GM18909 (cell line): ENCODE data around the gene MKX.

ENCODE experiments used
- ATAC-seq: cut with Tn5 transposase; IDR thresholded peaks from one replicate; pipeline ENCODE4 v1.9.1; 2021; ENCODE audit warnings: mild to moderate bottlenecking; ENCODE audit not compliant: unreplicated experiment, poor library complexity

MKX gene, protein sequence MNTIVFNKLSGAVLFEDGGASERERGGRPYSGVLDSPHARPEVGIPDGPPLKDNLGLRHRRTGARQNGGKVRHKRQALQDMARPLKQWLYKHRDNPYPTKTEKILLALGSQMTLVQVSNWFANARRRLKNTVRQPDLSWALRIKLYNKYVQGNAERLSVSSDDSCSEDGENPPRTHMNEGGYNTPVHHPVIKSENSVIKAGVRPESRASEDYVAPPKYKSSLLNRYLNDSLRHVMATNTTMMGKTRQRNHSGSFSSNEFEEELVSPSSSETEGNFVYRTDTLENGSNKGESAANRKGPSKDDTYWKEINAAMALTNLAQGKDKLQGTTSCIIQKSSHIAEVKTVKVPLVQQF

DNA sequence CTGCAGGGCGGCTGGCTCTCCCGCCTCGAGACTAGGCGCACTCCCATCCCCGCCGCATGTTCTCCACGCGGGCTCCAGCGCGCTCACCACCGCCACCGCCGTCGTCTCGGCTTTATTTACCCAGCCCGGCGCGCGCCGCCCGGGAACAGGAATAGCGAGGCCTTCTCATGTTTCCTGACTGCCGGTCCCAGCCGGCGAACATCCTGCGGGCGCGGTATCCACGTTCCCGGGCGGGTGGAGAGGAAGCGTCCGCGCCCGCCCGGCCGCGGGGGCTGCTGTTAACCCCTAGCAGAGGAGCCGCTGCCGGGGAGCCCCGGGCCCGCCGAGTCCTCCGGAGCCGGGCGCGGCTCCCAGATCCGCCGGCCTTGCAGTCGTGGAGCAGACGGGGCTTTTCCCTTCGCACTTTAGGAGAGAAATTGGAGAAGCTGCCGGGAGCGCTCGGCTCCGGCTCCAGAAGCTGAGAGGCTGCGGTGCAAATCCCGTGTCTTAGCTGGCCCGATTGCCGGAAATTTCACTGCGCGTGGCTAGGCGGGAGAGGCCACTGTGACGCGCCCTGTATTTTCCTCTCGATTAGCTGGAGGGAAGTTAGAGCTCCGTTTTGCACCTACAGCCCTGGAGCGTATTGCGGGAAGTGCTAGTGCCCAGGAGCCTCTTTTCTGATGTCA lies at the start of gene MKX:
MKX (minus strand) TSS at position 88 of the 665 bp plus-strand sequence. CDS start 2,404 bp downstream, outside the sequence.
- ATAC-seq = no peak

DNA sequence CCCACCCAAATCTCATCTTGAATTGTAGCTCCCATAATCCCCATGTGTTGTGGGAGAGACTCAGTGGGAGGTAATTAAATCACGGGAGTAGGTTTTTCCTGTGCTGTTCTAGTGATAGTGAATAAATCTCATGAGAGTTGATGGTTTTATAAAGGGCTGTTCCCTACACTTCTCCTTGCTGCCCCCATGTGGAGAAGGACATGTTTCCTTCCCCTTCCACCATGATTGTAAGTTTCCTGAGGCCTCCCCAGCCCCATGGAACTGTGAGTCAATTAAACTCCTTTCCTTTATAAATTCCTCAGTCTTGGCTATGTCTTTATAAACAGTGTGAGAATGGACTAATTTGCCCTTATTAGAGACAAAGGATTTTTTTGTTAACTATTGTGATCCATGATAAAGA lies 48.5 kb upstream of the MKX start:
- ATAC-seq = no peak

DNA sequence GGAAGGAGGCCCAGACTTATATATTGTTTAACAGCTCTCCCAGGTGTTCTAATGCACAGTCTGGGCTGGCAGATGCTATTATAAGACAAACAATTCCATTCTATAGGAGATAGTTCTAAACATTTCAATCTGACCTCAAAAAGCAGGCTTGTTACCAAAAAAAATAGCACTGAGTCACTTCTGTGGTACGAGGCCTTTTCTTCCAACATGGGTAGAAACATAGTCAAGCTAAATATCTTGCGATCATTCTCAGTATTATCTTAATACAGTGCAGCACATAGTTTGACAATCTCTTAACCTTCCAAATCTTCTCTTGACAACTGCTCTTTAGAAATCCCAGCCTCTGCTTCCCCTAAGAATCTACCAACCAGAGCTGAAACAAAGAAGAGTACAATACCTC lies 46.6 kb upstream of the MKX start:
- ATAC-seq = no peak

DNA sequence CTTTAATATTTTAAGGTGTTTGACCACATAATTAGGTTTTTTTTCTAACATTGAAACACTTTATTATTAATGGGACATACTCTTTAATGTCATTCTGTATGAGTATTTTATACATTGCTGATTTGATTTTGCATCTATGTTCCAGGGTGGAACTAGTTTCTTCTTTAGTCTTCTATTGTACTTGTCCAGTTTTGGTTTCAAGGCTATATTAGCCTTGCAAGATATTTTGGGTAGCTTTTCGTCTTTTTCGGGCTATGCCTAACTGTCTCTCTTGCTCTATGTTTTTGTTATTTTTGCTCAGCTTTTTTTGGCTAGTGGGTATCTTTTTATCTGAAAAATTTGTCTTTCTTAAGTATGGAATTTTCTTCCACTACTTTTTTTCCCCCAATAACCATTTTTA lies 38.7 kb upstream of the MKX start:
- no peak for ATAC-seq

DNA sequence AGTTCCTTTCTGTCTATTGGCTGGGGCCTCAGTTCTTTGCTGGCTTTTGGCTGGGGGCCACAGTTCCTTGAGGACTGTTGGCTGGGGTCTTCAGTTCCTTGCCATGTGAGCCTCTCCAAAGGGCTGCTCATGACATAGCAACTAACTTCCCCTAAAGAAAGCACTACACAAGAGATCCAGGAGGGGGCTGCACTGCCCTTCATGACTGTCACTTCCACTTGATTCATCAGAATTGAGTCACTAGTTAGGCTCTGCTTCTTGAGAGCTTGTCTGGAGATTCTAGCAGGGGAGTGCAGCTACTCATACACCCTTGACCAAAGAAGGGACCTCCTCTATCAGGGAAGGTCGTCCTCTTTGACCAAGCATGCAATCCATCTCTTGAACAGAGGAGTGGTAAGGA lies 38.0 kb upstream of the MKX start:
- ATAC-seq = no peak

DNA sequence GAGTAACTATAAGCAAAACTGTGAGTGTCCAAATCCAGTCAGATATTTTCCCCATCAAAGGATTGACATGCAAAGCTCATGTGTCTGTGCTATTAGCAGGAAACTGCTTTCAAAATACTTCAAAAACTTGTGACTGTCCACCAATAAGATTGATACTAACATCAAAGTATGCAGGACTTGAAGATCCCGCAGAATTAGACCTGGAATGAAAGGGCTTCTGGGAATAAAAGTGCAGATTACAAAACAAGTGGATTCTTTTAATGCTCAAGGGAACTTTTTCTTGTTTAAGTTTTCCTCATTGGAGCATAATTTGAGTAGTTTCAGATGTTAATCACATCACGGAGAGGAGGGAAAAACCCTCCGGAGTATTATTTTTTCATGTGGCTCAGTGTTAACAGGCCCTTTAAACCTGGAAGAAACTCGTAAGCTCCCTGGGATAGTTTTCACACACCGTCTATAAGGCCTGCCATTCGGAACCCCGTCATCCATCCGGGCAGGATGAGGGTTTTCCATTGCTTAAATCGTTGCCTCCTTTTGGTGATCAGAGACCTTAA lies 33.9 kb upstream of the MKX start:
- no peak for ATAC-seq

DNA sequence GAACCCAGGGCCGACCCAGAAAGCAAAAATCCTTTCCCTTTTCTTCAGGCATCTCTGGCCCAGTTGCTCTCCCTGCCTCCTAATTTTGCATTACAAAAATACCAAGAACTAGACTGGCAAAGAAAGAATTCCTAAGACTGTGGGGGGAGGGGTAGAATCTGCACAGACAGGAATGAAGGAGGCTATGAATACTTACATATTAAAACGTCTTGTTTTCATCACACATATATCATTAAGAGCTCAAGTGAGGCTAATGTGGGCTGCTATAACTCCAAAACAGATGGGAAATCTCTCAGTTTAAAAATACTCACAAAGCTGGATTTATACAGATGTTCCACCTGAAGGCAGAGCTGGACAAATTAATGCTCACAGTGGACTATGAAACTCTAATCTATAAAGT lies 29.2 kb upstream of the MKX start:
- ATAC-seq = no peak

DNA sequence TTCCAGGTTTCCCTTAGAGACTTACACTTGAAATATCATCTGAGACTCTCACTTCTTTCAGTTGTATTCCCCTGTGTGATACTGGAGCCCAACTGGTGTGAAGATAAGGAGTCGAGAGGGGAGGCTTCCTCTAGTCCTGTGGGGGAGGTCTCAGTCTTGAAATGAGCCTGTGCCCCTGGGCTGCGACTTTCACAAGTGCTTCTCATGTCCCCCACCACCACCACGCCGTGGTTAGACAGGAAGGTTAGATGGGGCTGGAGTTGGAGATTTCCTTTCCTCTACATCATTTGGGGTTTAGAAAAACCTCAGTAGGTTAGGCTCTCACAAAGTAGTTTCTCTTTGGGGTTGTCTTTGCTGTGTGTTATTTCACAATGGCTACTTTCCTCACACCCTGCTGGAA lies 25.6 kb upstream of the MKX start:
- no peak for ATAC-seq

DNA sequence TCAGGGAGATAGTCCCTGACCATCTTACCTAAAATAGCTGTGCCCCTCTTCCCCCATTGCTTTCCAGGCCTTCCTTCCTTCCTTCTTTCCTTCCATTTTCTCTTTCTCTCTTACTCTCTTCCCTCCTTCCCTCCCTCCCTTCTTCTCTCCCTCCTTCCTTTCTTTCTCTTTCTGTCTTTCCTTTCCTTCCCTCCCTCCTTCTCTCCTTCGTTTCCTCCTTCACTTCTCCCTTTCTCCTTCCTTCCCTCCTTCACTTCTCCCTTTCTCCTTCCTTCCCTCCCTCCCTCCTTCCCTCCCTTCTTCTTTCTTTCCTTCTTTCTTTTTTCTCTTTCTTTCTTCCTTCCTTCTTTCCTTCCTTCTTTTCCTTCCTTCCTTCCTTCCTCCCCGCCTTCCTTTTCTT lies 24.6 kb upstream of the MKX start:
- ATAC-seq = no peak

DNA sequence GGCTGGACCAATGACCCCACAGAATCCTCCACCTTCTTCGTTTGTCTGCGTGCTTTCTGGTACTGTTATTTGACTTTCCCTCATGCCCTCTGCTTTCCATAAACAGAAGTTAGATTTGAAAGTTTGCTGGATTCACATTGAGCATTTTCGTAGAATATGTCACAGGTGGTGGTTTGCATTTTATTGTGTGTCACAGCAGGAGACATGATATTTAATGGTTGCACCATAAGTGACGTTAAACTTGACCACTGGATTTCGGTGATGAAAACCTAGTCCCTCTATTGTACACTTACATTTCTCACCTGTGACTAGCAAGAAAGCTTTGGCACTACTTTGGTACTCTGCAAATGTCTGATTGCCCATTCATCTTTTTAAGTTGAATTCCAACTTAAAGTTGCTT lies 15.2 kb upstream of the MKX start:
- ATAC-seq = no peak

DNA sequence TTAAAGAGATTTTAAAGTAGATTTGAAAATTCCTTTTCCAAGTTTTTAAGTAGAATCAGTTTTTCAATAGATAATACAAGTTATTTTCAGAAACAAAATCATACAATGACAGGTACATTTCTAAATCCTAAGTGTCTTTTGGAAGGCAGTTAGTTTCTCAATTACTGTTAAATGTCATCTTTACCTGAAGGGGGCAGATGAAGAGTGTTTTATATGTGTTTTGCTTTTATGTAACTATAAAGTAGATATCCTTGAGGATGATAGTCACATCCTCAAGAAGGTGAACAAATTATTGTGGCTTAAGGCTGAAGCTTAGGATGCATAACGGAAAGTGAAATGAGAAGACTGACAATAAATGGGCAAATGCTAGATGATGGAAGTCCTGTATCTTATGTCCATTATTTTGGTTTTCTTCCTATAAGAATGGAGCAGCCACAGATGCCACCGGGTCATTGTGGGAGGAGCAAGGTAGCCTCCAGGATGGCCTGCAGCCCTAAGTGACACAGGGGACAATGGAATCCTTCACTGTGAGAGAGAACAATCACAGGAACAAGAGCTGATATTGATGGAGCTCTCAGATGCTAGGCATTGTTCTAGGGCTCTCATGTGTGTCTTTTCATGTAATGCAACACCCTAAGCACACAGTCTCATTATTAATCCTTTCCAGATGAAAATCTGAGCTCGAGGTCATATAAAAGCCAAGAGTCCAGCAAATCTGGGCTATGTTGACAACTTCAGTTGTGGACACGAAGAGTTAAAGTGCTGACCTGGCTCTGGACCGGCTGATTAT lies 14.1 kb upstream of the MKX start:
- no peak for ATAC-seq

DNA sequence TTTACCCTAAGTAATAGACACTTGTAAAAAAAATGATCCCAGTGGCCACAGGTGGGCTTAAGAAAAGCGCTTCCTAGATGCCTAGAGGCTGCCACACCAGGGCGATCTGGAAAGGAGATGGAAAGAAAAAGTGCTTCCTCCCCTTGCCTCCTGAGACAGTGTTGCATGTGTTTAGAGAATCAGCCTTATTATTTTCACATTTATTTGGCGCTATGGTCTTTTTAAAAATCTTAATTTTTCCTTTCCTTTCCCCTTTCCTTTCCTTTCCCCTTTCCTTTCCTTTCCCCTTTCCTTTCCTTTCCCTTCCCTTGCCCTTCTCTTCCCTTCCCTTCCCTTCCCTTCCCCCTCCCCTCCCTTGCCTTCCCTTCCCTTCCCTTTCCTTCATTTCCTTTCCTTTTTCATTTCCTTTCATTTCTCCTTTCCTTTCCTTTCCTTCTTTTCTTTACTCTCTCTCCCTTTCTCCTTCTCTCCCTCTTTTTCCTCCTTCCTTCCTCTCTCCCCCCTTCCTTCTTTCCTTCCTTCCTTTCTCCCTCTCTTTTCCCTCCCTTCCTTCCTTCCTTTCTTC lies 7.1 kb upstream of the MKX start:
- no peak for ATAC-seq

DNA sequence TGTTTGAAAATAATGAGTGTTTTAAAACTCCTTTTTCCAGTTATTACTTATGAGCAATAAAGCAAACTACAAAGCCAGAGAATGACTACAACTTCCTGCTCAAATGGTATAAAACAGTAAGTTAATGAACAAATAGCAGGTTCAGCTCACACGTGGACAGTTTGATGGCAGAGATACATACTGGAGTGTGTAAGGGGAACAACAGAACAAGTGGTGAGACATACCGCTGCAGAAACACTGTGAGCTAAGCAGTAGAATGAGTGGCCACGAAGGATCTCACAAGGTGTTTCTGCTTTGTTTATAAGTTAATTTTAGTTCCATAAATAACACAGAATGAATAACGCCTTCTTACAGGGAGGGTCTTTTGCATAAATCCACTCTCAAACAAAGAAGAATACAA lies 3.0 kb upstream of the MKX start:
- ATAC-seq = no peak

DNA sequence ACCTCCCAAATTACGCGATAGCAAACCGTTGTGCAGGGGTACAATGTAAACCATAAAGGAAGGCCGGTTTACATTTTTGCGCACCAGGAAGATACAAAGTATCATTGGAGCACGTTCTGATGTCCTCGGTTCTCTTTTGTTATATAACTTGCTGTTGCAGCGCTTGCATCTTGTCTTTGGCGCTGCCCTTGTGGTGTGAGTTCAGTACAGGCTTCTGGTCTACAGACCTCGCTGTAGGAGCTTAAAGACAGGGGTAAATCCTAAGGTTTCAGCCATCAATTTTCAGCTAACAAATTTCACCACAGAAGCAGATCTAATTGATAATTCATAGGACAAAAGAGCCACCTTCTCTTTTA lies 1.5 kb upstream of the MKX start:
- no peak for ATAC-seq

DNA sequence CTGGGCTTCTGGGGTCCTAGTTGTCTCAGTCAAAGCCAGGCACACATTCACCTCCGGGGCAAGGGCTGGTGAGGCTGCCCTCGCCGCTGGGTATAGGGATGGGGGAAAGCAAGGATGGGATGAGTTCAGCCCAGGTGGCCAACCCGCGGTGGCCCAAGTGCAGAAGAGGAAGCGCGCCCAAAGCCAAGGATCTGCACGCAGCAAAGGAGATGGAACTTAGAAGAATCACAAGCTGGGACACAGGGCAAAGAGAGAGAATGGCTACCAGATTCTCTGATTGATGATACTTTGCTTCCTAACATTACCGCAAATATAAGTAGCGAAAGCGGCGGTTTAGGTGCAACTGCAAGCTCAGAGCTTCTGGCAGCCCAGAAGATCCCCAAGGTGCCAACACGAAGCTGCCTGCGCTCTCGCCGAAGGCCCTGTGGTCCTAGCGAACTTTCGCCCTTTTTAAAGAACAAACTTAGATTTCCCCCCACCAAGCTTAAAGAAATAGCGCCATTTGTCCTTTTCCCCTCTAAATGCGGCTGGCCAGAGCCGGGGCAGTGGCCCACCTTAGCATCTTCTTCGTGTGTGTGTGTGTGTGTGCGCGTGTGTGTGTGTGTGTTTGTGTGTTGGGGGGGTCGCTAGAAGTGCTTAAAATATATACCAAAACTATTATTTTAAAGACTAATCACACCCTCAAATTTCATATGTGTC lies 927 bp upstream of the MKX start:
- no peak for ATAC-seq

DNA sequence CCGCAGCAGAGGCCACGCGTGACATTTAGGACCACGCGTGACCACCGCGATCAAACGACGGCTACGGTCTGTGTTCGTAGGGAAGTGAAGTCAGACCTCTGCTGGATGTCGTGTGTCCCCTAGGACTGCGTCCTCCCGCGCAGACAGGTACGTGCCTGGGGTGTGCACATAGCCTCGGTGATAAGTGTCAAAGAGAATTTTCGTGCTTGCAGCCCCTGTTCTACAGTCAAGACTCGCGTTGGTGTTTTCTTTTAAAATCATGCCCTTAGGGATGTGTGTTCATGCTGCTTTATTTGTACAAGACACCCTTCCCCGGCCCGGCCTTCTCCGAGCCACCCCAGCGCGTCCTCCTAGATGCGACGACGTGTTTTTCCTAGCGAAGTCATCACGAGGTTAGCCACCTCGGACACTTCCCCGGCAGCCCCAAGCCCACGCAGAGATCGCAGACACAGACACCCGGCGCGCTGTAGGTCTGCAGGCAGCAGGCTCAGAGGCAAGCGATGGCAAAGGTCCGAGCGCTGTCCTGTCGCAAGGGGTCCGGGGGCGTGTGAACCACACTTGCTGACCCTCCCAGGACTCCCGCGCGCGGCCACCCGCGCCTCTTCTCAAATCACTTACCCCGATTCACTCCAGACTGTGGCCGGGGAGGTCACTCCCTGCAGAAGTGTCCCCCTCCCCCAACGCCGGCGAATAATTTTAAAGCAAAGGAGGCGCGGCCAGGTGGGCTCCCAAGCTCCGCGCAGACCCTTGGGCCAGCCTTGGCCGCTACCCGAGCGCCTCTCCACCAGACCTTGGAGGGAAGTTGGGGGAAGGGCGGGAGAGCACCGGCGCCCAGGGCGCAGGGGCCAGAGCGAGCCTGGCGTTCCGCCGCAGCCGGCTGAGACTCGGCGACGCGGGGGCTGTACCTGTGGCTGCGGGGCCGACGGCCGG lies 552 bp downstream of the MKX start:
- ATAC-seq = no peak

DNA sequence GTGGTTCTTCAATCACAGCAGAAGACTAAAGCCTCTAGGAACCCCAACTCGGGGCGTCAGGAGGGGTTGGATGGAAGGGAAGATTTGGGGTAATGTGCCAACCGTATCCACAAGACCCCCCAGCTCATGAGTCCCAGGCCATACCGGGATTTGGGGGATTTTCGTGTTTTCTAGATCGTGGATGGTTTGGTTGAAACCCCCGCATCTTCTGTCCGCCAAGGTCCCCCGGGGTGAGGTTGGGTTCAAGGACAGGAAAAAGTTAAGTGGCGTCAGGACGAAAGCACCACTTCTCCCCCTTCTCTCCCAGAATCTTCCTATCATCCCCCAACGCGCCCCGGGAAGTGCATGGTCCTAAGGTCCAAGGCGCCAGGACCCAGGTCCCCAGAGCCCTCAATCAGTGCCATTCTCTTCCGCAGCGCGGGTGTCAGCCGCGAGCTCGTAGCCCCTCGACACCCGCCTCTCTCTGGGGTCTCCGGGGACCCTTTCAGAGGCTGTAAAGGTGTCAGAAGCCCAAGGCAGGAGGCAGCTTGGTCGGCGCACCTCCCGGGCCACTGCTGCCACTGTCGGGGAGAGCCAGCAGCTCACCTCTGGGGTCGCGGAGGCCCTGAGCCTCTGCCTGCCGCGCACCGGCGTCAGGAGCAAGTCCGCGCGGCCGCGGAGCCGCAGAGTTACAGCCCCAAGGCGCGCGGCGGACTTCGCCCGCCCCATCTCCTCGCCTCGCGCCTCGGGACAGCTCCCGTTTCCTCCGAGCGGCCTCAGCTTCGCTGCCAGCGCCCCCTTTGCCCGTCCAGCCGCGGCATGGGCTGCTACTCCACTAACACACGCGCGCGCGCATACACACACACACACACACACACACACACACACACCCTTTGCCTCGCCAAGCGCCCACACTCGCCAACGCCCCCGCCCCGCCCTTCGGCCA lies 1.5 kb downstream of the MKX start:
- ATAC-seq = no peak
